ENCODE data around the gene DPH3. TPM values are rescaled to one million over a fixed set of nuclear protein-coding genes. Genes with fewer than 3 reads are reported as not detected.
A peak's percentile ranks its signal among the peaks of the same experiment; 100 is the strongest.

The DPH3 gene
- total and polyA plus RNA-seq, 2 donors (not counting 3 experiments of a cell fraction or from before 2014, with no cell fraction given) = 7.7 to 28.7 TPM

DNA sequence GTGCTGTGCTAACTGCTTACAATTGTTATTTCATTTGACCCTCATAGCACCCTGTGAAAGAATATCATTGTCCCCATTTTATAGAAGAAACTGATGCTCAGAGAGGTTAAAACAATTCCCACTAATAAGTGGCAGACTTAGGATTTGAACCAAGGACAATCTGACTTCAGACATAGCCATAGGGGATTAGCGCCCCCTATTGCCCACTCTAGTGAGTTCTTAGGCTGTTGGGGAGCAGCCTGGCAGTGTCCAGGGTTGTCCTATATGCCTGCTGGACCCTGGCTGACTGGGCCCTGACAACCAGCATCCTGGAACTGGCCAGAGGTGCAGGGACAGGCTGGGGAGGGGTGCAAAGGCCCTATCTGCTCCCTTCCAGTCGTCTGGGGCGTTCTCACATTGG lies 15.4 kb downstream of the DPH3 start:
- Histone ChIP-seq H3K9me1 (replicated peaks; ENCODE audit: control insufficient read depth, extremely low read depth, insufficient read depth, low read length) (no peaks in the 10 kb centered on the region), H3K4me2 (ENCODE audit: insufficient read depth, low read length) (no peak overlapping the region), H3K4me1 (ENCODE audit: control insufficient read depth, extremely low read depth, insufficient read depth, low read length) (peaks cover 4% of the 10 kb centered on the region), H3K9ac (replicated peaks; ENCODE audit: extremely low read depth, insufficient read depth, low read length) (no peak overlapping the region), H3K27me3 (ENCODE audit: control insufficient read depth in 2 of 2, insufficient read depth in 2 of 2, low read length in 2 of 2) (no peaks in the 10 kb centered on the region), H2AFZ (ENCODE audit: low read depth, low read length) (no peak overlapping the region), H3K79me2 (ENCODE audit: control insufficient read depth, insufficient read depth, low read length) (no peaks in the 10 kb centered on the region), H3K27ac (ENCODE audit: insufficient read depth, low read depth, low read length) (no peak overlapping the region), H3K9me3 (replicated peaks; ENCODE audit: control insufficient read depth, insufficient read depth, low read length) (no peaks in the 10 kb centered on the region), H3K4me3 (replicated peaks in 1 of 3; ENCODE audit: insufficient read depth in 1 of 3, low read depth in 1 of 3, low read length in 3 of 3) (no peak overlapping the region), H3K36me3 (ENCODE audit: control insufficient read depth in 2 of 2, extremely low read depth in 1 of 2, insufficient read depth in 2 of 2, low read length in 2 of 2) (no peaks in the 10 kb centered on the region), H4K20me1 (replicated peaks; ENCODE audit: control insufficient read depth, extremely low read depth, insufficient read depth, low read length) (no peaks in the 10 kb centered on the region)
- DNase-seq (ENCODE audit: low read depth, low spot score) (peak; percentile 19), FAIRE-seq (peak; percentile 57)
- TF ChIP-seq, protein P1, sequence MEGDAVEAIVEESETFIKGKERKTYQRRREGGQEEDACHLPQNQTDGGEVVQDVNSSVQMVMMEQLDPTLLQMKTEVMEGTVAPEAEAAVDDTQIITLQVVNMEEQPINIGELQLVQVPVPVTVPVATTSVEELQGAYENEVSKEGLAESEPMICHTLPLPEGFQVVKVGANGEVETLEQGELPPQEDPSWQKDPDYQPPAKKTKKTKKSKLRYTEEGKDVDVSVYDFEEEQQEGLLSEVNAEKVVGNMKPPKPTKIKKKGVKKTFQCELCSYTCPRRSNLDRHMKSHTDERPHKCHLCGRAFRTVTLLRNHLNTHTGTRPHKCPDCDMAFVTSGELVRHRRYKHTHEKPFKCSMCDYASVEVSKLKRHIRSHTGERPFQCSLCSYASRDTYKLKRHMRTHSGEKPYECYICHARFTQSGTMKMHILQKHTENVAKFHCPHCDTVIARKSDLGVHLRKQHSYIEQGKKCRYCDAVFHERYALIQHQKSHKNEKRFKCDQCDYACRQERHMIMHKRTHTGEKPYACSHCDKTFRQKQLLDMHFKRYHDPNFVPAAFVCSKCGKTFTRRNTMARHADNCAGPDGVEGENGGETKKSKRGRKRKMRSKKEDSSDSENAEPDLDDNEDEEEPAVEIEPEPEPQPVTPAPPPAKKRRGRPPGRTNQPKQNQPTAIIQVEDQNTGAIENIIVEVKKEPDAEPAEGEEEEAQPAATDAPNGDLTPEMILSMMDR (IDR thresholded peaks at IDR 0.05; ENCODE audit: extremely low read depth in 1 of 2, insufficient read depth in 1 of 2, low read depth in 1 of 2, low read length in 2 of 2) = peak; percentile 51 to 56
- TF ChIP-seq GATA2 (IDR thresholded peaks at IDR 0.05; ENCODE audit: insufficient read depth, insufficient read length, low read depth, low read length) (no peak), POLR2AphosphoS5 (IDR thresholded peaks at IDR 0.05; ENCODE audit: insufficient read depth, low read depth, low read length) (no peak), FOS (IDR thresholded peaks at IDR 0.05; ENCODE audit: borderline replicate concordance, insufficient read depth, low read length) (no peak), JUN (IDR thresholded peaks at IDR 0.05; ENCODE audit: borderline replicate concordance, insufficient read depth, insufficient read length, low read depth) (no peak), EZH2 (IDR thresholded peaks at IDR 0.05; ENCODE audit: borderline replicate concordance, low read depth, low read length, severe bottlenecking) (no peak)
- TF ChIP-seq, protein P2, sequence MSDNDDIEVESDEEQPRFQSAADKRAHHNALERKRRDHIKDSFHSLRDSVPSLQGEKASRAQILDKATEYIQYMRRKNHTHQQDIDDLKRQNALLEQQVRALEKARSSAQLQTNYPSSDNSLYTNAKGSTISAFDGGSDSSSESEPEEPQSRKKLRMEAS (IDR thresholded peaks at IDR 0.05; ENCODE audit: insufficient read depth, insufficient read length) = no peak
- dilution Hi-C loops (cut with MboI; ENCODE audit: extremely low pct_ligation_motif_present, low sequenced_read_pairs) = no loop called here
- CTCF ChIA-PET = no interaction called here
- POLR2A ChIA-PET = no interaction called here
- no TSS peak for BruUV-seq (replicated peaks)
- intact Hi-C loops (cut with micrococcal nuclease) = loop anchor here (1.0 kb wide), 1 partner anchor 1047 kb away; no protein-coding TSS in a partner anchor
